Measurements from ENCODE around the gene PRH2.

PRH2 gene

GRCh38 chr12:10965476-10965875, 36.4 kb downstream of the PRH2 start:
- no peak for DNase-seq

GRCh38 chr12:10966314-10966713, 37.3 kb downstream of the PRH2 start:
- DNase-seq: no peak

GRCh38 chr12:10967409-10967808, 38.4 kb downstream of the PRH2 start:
- no peak for DNase-seq

- no peak for DNase-seq
Observed at GRCh38 chr12:10968765-10969456, 39.9 kb downstream of the PRH2 start.

GRCh38 chr12:10974965-10975364, 45.9 kb downstream of the PRH2 start:
- no peak for DNase-seq

- peak; percentile 90 for DNase-seq
Observed at GRCh38 chr12:10982244-10982643, 53.2 kb downstream of the PRH2 start.

Measured in activated CD4-positive, alpha-beta T cell treated with anti-CD3 and anti-CD28 coated beads, Interleukin-10, Interleukin-2, amounts not matched to agents 100 ng/mL and 50 ng/mL, durations not matched to agents 16 hours and 8 hours (primary cell).